Osteocyte (in vitro differentiated cells): ENCODE results near the gene MCTP1. TPM values are rescaled to one million over a fixed set of nuclear protein-coding genes. Genes with fewer than 3 reads are reported as not detected.

Source experiments
- DNase-seq: peaks from one replicate; pipeline ENCODE4 v3.0.0; 2021; ENCODE audit warnings: mixed read lengths; ENCODE audit not compliant: unreplicated experiment; ENCODE audit errors: extremely low spot score
- H3K27ac Mint-ChIP-seq: one replicate; pipeline ENCODE4 v1.8.0; 2021; ENCODE audit warnings: mild to moderate bottlenecking, mixed read lengths; ENCODE audit not compliant: unreplicated experiment
- H3K27me3 Mint-ChIP-seq: one replicate; pipeline ENCODE4 v1.8.0; 2021; ENCODE audit warnings: mixed read lengths; ENCODE audit not compliant: unreplicated experiment
- H3K36me3 Mint-ChIP-seq: one replicate; pipeline ENCODE4 v1.8.0; 2021; ENCODE audit warnings: mixed read lengths; ENCODE audit not compliant: unreplicated experiment
- H3K4me1 Mint-ChIP-seq: one replicate; pipeline ENCODE4 v1.8.0; 2021; ENCODE audit warnings: mixed read lengths; ENCODE audit not compliant: unreplicated experiment
- H3K4me3 Mint-ChIP-seq: one replicate; pipeline ENCODE4 v1.8.0; 2021; ENCODE audit warnings: mild to moderate bottlenecking, moderate library complexity, mixed read lengths; ENCODE audit not compliant: unreplicated experiment
- H3K9me3 Mint-ChIP-seq: one replicate; pipeline ENCODE4 v1.8.0; 2021; ENCODE audit warnings: mixed read lengths; ENCODE audit not compliant: unreplicated experiment
- CTCF ChIP-seq: fragments of 200-600 bp; sonication (generic); IDR thresholded peaks from 2 replicates; pipeline ENCODE4 v1.5.0; 2021; ENCODE audit warnings: antibody characterized with exemption, mild to moderate bottlenecking, moderate library complexity
- total RNA-seq: library from RNA; stranded (reverse); gene quantifications from 2 replicates; pipeline ENCODE4 v1.2.1, GENCODE V29; 2021

MCTP1 gene
- total RNA-seq, 1 donor from 2014 or later, result 0.67 TPM

- no peak overlapping the region for H3K4me3 Mint-ChIP-seq
- H3K36me3 Mint-ChIP-seq, result no peaks in the 10 kb centered on the region
- no peak overlapping the region for H3K27ac Mint-ChIP-seq
- no peak for DNase-seq
- no peak for TF ChIP-seq CTCF
- no peaks in the 10 kb centered on the region for H3K9me3 Mint-ChIP-seq
- H3K4me1 Mint-ChIP-seq, result no peaks in the 10 kb centered on the region
- peaks cover 25% of the 10 kb centered on the region for H3K27me3 Mint-ChIP-seq
Observed at GRCh38 chr5:94941122-94941755, 343.7 kb downstream of the MCTP1 start.

GRCh38 chr5:94932259-94932658 lies 352.6 kb downstream of the MCTP1 start:
- Mint-ChIP-seq H3K27ac (no peak overlapping the region), H3K9me3 (no peaks in the 10 kb centered on the region)

GRCh38 chr5:94928891-94929290 lies 356.0 kb downstream of the MCTP1 start:
- H3K36me3 Mint-ChIP-seq, result no peaks in the 10 kb centered on the region
- no peak overlapping the region for H3K27ac Mint-ChIP-seq
- H3K4me3 Mint-ChIP-seq, result no peak overlapping the region
- H3K4me1 Mint-ChIP-seq, result no peaks in the 10 kb centered on the region
- DNase-seq, result no peak
- TF ChIP-seq CTCF, result no peak
- H3K27me3 Mint-ChIP-seq, result peaks cover 11% of the 10 kb centered on the region
- H3K9me3 Mint-ChIP-seq, result no peaks in the 10 kb centered on the region

More at GRCh38 chr5:94932259-94932658, 352.6 kb downstream of the MCTP1 start:
- peaks cover 21% of the 10 kb centered on the region for H3K27me3 Mint-ChIP-seq
- H3K36me3 Mint-ChIP-seq, result no peaks in the 10 kb centered on the region
- H3K4me1 Mint-ChIP-seq, result no peaks in the 10 kb centered on the region
- no peak overlapping the region for H3K4me3 Mint-ChIP-seq
- TF ChIP-seq CTCF, result no peak
- no peak for DNase-seq

GRCh38 chr5:94920570-94920969 lies 364.3 kb downstream of the MCTP1 start:
- H3K9me3 Mint-ChIP-seq, result no peaks in the 10 kb centered on the region

GRCh38 chr5:94916619-94917018 lies 368.3 kb downstream of the MCTP1 start:
- no peaks in the 10 kb centered on the region for H3K36me3 Mint-ChIP-seq
- H3K27ac Mint-ChIP-seq, result no peak overlapping the region
- no peak for DNase-seq

More at GRCh38 chr5:94920570-94920969, 364.3 kb downstream of the MCTP1 start:
- Mint-ChIP-seq H3K4me1 (no peaks in the 10 kb centered on the region), H3K27ac (no peak overlapping the region), H3K27me3 (peaks cover 33% of the 10 kb centered on the region), H3K36me3 (no peaks in the 10 kb centered on the region), H3K4me3 (no peak overlapping the region)
- no peak for DNase-seq
- TF ChIP-seq CTCF, result no peak

More at GRCh38 chr5:94916619-94917018, 368.3 kb downstream of the MCTP1 start:
- no peaks in the 10 kb centered on the region for H3K9me3 Mint-ChIP-seq
- no peaks in the 10 kb centered on the region for H3K4me1 Mint-ChIP-seq
- H3K4me3 Mint-ChIP-seq, result no peak overlapping the region
- H3K27me3 Mint-ChIP-seq, result peaks cover 47% of the 10 kb centered on the region
- no peak for TF ChIP-seq CTCF
